ENCODE results near the gene HSP90AB1.
A peak's percentile ranks its signal among the peaks of the same experiment; 100 is the strongest.

HSP90AB1 gene

DNA sequence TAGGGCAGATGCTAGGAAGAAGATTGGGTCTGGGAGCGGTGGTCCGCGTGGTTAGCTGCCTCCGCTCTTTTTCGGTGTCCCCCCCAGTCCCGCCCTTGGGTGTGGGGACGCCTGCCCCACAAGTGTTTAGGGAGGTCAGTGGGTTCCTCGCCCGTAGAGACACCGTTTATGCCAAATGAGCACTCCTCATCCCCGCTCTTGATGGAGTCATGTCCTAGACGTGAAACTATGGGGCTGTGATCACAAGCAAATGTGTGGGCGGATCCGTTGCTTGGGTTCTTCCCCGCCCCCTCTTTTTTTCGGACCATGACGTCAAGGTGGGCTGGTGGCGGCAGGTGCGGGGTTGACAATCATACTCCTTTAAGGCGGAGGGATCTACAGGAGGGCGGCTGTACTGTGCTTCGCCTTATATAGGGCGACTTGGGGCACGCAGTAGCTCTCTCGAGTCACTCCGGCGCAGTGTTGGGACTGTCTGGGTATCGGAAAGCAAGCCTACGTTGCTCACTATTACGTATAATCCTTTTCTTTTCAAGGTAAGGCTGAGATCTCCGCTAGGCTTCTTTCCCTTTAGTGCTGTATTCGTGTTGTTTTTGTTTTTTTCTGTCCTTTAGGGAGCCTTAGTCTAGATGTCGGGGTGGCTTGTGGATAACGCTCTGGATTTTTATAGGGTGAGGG is at the start of gene HSP90AB1:
Gene HSP90AB1, plus strand, starts transcription at position 439 of the 675 bp plus-strand sequence. CDS start 1,529 bp downstream, outside the sequence.
- DNase-seq: peak; percentile 93 to 98

DNA sequence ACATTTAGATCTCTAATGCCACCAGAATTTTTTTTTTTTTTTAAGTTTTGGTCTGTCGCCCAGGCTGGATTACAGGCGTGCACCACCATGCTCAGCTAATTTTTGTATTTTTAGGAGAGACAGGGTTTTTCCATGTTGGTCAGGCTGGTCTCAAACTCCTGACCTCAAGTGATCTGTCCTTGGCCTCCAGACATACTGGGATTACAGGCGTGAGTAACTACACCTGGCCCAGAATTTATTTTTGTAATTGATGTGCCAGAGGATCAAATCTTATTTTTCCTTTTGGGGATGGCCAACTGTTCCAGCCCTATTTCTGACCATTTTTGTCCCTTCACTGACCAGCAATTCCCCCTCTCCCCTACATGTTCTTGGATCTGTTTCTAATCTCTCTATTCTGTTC is 48.2 kb upstream of the HSP90AB1 start:
- DNase-seq: no peak

DNA sequence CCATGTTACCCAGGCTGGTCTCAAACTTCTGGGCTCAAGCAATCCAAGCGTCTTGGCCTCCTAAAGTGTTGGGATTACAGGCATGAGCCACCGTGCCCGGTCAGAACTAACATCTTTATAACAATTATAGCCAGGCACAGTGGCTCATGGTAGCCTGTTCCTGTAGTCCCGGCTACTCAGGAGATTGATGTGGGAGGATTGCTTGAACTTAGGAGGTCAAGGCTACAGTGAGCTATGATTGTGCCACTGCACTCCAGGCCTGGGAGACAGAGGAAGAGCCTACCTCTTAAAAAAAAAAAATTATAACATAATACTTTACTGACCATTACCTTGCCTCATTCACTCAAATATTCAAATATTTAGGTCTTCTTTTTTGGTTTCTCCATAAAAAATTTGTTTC is 47.0 kb upstream of the HSP90AB1 start:
- no peak for DNase-seq

DNA sequence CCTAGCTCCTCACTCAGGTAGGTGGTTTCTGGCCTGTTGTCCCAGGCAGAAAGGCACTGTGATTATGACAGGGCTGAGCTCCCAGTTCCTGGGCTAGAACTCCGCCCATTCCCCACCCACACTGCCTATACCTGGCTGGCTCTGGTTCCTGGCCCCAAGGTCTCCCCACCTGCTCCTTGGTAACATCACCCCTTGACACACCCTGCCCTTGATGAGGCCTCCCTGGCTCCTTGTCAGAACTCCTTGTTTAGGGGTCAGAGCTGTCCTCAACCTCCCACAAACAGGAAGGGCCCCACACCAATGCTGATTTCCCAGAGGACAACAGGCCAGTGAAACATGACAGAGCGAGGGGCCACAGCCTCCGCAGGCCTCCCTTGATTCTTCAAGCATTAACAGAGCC is 45.7 kb upstream of the HSP90AB1 start:
- no peak for DNase-seq

DNA sequence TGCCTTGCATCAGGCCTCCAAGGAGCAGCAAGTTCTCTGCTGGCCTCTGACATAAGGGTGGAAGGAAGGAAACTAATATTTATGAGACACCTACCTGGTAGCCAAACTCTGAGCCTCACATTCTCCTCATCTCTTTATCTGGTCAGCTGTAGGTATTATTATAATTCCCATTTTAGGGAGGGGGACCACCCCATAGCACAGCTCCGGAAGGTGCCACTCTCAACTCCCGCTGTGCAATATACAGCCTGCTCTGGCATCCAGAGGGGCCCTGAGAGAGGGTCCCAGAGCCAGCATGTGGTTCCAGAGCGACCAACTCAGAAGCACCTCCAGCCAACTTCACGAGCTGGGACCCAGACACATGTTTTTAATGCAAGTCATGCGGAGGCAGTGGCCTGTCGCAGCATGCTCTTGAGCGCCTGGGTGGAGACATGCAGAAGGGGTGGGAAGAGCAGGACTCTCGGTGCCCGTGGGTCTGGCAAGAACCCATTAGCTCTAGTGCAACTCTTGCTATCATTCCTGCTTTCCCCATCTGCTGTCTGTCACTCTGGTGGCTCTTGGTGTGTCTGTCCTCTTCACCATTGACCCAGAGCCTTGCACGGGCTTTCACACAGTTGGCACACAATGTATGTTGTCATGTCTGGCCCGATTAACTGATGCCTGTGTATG is 45.1 kb upstream of the HSP90AB1 start:
- no peak for DNase-seq

DNA sequence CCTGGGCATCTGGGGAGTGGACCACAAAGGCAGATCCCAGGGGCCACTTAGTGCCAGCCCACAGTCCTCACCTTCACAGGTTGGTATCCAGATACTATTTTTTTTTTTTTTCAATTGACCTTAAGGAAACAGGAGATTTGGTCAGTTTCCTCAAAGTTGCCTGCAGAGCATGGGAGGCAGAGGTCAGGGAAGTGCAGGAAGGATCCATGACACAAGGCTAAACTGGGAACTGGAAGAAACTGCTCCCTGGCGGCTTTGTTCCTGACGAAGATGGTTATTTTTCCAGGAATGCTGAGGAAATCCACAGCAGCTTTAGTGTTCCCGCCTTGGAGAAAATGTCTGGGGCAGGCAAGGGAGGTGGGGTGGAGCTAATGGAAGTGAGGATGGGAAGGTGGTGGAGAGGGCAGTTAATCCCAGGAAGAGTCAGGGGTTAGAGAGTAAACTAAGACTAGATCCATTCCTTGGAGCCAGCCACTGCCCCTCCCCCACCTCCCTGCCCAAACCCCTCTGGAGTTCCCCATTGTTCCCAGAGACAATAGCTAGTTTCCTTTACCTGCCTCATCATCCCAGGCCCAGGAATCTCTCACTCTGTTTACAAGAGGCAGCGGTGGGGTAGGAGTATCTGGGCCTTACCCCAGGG is 44.4 kb upstream of the HSP90AB1 start:
- DNase-seq: no peak

DNA sequence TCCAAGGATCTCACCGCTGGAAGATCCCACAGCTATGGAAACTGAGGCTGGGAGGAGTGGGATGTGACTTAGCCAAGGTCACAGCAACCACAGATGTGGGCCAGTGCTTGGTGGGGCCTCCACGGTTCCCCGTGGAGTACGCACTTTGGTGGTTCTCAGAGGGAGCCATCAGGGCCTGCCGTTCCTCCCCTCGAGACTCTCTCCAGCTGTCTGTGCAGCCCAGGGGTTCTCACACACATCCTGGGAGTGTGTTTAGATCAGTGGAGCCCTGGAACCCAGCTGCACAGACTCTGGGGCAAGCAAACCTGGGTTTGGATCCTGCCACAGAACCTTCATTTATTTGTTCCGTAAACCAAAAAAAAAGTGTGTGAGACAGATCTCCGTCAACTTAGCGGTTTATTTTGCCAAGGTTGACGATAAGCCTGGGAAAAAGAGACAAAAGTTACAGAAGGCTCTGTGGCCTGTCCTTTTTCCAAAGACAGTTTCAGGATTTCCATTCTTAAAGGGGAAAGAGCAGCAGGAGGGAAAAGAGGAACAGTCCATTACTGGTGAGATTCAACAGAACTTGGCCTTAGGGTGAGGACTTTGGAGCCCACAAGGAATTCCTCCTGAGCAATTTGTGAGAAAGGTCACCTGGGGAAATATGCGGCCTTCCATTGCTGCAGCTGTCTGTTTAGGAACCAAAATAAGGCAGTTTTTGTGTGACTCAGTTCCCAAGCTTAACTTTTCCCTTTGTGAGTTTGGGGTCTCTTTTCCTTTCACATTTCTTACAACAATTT is 43.7 kb upstream of the HSP90AB1 start:
- DNase-seq: no peak

DNA sequence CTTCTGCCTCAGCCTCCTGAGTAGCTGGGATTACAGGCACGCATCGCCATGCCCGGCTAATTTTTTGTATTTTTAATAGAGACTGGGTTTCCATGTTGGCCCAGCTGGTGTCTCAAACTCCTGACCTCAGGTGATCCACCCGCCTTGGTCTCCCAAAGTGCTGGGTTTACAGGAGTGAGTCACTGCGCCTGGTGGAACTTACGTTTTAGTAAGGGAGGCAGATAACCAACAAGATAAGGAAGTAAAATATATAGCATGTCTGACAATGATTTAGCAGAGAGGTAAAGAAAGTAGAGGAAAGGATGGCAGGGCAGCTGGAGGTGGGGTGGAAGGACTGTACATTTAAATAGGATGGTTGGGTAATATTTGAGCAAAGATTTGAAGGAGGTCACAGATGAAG is 42.9 kb upstream of the HSP90AB1 start:
- no peak for DNase-seq

DNA sequence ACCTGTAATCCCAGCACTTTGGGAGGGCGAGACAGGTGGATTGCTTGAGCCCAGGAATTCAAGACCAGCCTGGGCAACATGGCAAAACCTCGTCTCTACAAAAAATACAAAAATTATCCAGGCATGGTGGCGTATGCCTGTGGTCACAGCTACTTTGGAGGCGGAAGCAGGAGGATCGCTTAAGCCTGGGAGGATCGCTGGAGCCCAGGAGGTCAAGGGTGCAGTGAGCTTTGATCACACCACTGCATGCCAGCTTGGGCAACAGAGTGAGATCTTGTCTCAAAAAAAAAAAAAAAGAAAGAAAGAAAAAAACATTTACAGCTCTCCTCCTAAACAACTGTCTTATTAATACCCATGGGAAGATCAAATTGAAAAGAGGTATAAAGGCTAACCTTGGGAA is 38.9 kb upstream of the HSP90AB1 start:
- no peak for DNase-seq

DNA sequence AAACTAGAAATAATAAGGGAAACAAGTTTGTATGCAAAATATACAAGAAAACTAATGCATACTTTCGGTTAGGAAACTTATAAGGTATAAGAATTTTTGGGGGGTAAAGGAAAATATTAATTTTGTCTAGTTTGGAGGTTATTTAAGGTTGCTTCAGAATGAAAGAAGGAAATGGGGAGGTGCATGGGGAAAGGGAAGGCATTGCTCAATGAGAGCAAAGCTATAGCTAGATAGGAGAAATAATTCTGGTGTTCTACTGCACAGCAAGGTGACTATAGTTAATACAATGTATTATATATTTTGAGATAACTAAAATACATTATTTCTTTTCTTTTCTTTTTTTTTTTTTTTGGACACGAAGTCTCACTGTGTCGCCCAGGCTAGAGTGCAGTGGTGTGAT is 35.6 kb upstream of the HSP90AB1 start:
- no peak for DNase-seq

DNA sequence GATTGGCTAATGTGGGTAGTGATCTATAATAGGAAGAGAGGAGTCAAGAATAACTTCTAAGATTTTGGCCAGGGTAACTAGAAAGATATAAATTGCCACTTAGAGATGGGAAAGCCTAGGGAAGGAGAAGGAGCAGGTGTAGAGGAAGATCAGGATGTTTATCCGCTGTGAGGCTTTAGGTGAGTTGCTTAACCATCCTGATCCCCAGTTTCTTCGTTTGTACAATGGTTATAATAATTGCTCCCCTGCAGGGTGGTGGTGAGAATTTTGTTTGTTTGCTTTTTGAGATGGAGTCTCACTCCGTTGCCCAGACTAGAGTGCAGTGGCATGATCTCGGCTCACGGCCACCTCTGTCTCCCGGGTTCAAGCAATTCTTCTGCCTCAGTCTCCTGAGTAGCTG is 32.6 kb upstream of the HSP90AB1 start:
- DNase-seq: no peak

DNA sequence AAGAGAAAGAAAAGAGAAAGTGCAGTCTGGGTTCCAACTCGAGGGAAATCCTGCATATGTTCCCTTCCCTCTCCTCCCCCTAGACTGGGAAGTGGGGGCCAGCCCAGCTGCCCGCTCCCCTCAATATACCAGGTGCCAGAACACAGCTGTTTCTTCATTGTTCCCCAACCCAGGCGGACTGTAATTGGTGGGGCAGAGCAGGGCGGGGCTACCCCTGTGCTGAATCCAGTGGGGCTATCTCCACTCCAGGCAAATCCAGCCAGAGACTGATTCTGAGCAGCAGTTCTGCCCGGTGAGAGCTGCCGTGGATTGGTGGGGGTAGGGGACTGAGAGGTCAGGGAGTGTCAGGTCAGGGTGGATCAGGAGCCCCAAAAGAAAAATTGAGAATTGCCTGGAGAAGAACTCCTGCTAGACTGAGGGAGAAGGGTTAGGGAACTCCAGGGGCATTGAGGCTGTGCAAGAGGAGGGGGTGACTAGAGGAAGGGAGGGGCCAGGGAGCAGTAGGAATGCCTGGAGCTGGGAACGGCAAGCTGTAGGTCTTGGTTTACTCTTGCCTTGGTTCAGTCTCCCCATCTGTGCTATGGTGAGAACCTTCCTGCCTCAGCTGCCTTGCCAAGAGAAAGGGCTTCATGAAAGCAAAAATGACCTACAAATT is 30.1 kb upstream of the HSP90AB1 start, which contains the start of gene MYMX:
Gene MYMX, plus strand, starts transcription at position 250 of the 655 bp plus-strand sequence. CDS start 546 bp downstream, outside the sequence.
- no peak for DNase-seq

DNA sequence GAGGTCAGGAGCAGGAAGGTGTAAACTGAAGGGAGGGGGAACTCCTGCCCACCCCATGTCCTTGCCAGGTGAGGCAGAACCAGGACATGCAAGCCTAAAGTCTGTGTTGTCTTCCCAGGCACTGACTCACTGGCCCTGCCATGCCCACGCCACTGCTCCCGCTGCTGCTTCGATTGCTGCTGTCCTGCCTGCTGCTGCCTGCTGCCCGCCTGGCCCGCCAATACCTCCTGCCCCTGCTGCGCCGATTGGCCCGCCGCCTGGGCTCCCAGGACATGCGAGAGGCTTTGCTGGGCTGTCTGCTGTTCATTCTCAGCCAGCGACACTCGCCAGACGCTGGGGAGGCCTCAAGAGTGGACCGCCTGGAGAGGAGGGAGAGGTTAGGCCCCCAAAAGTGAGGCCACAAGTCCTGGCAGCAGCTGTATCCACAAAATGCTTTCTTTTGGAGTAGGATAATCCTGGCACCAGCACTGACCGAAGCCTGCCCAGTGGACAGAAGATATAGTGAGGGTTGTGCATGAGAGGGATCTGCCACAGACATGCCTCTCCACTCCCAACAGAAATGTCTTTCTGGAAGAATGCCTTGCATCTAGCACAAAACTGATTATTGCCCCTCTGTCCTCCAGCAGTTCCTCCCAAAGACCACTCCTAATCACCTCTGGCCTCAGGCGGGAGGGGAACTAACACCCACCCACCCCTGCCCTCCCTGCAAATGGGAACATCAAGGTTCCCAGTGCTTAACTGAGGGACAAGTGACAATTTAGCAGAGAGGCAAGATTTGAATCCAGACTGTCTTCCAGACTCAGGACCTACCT is 29.4 kb upstream of the HSP90AB1 start:
- no peak for DNase-seq

DNA sequence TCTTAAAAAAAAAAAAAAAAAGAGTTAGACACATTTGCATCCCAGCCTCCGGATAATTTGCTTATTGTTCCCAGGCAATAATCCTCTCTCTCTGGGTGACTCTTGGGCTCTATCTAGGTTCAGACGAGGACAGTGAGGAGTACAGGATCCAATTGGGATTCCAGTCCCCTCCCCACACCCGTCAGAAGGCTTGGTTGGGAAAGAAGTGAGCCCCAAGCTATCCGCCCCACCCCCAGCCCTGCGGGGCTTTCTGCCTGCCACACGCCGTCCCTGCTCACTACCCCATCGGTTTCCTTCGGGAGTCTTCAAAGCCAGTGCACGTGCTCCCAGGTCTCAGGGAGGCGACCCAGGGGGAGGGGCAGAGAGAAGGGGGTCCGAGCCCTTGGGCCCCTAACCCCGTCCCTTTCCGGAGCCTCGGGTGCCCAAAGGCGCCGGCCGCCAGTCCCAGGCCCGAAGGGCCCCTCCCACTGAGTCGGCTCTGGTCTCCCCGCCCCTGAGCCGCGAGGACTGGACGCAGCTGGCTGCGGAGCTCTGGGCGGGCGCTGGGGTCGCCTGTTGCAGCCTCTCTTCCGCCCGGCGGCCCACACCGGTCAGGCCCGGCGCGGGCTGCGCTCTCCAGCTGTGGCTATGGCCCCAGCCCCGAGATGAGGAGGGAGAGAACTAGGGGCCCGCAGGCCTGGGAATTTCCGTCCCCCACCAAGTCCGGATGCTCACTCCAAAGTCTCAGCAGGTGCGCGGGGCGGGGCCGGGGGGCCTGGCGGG is 27.7 kb upstream of the HSP90AB1 start:
- DNase-seq: peak; percentile 26 to 70

DNA sequence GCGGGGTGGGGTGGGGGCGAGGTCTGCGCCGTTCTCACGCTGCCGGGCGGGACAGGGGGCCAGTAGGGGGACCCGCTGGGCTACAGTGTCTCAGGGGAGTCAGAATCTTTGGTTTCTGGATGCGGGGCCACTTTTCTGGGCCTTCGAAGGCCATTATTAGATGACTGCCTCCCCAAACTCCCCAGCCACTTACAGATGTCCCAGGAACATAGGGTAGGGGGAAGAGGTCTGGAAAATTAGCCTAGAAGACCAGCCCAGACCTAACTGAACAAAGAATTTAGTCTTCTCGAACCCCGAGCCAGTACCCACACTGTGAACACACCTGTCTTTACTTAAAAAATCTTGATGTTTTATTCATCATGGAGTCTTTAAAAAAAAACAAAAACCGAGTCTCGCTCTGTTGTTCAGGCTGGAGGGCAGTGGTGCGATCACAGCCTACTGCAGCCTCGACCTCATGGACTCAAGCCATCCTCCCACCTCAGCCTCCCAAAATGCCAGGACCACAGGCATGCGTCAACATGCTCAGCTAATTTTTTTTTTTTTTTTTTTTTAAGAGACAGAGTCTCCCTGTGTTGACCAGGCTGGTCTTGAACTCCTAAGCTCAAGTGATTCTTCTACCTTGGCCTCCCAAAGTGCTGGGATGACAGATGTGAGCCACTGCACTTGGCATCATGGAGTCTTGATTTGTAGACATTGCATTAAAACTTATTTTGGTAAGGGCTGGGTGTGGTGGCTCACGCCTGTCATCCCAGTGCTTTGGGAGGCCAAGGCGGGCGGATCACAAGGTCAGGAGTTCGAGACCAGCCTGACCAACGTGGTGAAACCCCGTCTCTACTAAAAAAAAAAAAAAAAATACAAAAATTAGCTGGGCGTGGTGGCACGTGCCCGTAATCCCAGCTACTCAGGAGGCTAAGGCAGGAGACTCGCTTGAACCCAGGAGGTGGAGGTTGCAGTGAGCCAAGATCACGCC is 26.8 kb upstream of the HSP90AB1 start:
- no peak for DNase-seq

DNA sequence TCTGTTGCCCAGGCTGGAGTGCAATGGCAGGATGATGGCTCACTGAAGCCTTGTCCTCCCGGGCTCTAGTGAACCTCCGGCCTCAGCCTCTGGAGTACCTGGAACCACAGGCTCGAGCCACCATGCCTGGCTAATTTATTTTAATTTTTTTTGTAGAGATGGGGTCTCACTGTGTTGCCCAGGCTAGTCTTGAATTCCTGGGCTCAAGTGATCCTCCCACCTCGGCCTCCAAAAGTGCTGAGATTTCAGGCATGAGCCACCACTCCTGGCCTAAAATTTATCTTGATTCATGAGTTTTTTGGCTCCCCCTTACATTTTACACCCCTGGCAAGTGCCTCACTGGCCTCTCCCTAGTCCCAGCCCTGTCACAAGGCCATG is 26.0 kb upstream of the HSP90AB1 start:
- DNase-seq: no peak

DNA sequence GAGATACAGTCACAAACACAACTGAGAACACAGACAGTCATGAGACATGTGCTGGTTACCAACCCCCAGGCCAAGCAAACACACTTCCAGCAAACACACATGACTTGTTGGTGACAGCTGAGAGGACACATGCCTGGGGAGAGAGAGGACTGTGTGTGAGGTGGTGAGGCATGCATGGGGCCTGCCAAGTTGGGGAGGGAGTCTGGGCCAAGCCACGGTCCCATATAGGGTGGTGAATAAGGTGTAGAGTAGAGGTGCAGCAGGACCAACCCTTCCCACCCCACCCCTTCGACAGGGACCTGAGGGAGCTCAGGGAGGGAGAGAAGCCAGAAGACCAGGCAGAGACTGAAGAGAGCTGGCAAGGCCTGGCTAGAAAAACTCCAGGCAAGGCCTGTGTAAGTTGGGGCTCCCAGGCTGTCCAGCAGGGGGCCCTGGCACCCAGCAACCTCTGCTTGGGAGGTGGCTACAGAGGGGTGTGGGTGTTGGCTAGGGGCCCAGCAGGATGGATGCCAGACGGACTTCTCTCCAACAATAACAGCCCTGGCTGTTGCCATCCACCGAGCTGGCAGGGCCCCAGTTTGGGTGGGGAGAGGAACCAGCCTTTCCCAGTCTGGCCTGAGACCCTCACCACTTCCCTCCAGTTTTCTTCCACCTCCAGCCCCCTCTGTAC is 25.5 kb upstream of the HSP90AB1 start:
- peak; percentile 48 to 84 for DNase-seq

DNA sequence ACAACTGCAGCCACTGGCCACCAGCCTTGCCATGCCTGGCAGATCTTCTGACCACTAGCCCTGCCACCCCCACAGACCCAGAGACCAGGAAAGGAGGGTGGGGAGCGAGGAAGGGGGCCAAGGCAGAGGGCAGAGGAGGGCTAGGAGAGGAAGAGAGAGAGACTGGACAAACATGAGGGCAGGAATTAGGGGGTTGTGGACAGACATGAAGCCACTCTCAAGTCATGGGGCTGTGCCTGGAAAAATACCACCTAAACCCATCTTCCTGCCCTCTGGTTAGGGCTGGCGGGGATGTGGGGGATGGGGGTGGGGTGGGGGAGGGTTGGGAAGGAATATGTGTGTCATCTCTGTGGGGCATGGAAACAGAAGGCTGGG is 25.0 kb upstream of the HSP90AB1 start:
- no peak for DNase-seq
